Measurements from ENCODE around the gene GULP1.

Gene GULP1

DNA sequence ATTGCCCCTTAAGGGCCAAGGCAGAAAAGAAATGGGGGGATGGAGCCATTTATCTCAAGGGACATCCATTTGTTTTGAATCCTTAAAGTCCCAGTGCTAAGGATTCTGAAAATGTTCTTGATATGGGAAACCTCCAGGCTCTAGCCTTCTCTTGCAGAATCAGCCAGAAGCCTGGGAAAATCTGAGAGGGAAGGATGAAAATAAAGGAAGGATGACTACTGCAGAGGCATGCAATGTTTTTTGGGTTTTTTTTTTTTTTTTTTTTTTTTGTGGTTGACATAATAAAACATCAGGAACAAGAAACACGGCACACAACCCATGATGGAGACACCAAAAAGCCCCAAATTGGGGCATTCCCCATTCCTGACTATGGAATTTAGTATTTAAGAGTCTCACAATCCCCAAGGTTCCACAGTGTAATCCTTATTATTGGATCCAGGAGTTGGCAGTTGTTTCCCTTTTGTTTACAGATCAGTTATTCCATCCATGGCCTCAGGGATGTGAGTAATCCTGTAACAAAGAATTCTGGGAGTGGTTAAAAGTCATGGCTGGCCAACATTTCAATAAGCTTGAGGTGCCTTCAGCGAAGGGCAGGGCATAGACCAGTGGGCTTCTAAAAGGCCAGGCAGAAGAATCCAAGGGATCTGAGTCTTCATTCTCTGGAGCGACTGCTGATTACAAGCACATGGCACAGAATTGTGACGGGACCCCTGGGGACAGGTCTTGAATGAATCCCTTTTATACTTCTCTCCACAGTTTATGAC, 337.5 kb downstream of the GULP1 start:
- Mint-ChIP-seq H3K4me3 (no peak overlapping the region), H3K27me3 (no peaks in the 10 kb centered on the region), H3K4me1 (ENCODE audit: low read depth) (no peaks in the 10 kb centered on the region), H3K27ac (no peak overlapping the region), H3K36me3 (no peaks in the 10 kb centered on the region), H3K9me3 (ENCODE audit: low read depth) (no peaks in the 10 kb centered on the region)

DNA sequence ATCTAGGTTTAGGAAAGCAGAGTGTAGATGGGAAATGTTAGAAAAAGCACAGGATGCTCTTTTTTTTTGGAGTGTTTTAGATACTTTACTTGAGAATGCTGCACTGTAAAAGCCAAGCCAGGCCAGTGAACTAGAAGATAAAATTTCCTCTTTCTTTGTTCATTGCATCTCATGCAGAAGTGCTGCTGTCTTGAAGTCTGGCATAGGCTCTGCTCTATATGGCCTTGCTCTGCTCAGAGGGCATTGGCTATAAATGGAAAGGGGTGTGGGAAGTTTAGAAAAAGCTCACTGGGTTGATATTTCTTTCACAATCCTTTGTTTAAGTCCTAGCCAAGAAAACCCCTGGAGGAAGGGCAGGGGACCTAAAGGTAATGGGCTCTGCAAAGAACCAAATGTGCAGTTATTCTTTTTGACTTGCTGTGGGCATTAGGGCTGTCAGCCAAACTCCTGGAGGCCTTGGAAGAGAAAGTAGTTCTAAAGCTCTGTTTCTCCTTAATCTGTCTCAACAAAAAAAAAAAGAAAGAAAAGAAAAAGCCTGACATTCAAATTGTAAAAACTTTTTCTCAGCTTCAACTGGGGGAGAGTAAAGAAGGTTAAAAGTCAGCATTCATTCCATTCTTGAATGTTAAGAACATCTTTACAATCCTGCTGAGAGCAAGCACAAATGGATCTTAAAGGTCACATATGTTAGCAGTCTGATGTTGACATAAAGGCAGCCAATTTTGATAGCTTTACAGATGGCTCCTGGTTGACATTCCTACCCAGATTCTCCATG, 338.3 kb downstream of the GULP1 start:
- Mint-ChIP-seq H3K27me3 (no peaks in the 10 kb centered on the region), H3K36me3 (no peaks in the 10 kb centered on the region), H3K4me3 (no peak overlapping the region), H3K4me1 (ENCODE audit: low read depth) (no peaks in the 10 kb centered on the region), H3K27ac (no peak overlapping the region), H3K9me3 (ENCODE audit: low read depth) (no peaks in the 10 kb centered on the region)

DNA sequence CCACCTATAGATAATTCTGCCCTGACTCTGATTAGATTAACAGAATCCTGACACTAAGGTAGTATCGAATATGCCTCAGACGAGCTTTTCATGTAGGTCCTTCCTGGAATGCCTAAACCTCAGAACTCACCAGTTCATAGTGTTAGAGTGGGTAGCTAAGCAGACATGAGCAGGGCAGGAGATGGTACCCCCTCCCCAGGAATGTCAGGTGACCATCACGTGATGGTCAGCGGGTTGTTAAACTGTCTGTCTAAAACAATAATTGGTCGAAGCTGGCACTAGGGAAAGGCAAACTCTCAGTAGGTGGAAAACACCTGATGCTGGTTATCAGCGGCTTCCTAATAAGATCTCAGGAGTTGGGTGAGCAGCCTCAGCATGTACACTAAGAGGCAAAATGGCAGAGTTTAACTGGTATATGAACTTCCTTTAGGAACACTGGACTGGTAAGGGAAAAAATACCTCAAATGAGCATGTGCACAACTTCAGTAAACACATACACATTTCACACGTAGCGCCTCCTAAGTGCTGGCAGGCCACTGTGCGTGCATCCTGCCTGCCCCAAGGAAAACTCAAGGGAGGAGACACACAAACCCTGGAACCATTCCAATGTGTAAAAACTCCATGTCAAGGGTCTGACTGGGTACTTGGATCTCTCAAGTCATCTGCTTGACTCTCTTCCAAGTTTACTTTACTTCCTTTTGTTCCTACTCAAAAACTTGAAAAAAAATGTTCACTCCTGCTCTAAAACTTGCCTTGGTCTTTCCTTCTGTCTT, 339.5 kb downstream of the GULP1 start:
- Mint-ChIP-seq H3K9me3 (ENCODE audit: low read depth) (no peaks in the 10 kb centered on the region), H3K4me1 (ENCODE audit: low read depth) (no peaks in the 10 kb centered on the region), H3K36me3 (no peaks in the 10 kb centered on the region), H3K4me3 (no peak overlapping the region), H3K27me3 (no peaks in the 10 kb centered on the region), H3K27ac (no peak overlapping the region)

DNA sequence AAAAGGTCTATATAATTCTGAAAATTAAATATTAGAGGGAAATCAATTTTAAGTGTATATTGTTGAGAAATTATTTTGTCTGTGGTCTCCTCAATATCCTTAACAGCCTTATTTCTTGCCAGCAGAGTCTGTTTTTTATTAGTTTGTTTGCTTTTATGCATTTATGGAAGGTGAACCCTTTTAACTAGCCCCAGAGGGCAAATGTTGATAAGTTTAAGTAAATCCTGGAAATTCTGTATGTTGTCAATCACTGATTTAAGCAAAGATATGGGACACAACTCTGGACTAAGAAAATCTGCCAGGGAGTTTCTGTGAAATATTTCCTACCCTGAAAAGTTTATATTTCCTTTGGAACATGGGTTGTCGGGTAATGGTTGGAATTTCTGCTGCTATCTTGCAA, 343.0 kb downstream of the GULP1 start:
- H3K4me1 Mint-ChIP-seq (ENCODE audit: low read depth) = no peaks in the 10 kb centered on the region
- H3K4me3 Mint-ChIP-seq = no peak overlapping the region
- H3K27ac Mint-ChIP-seq = no peak overlapping the region
- no peaks in the 10 kb centered on the region for H3K36me3 Mint-ChIP-seq
- no peaks in the 10 kb centered on the region for H3K9me3 Mint-ChIP-seq (ENCODE audit: low read depth)
- H3K27me3 Mint-ChIP-seq = peaks cover 3% of the 10 kb centered on the region
